HCT116 (cell line): ENCODE data around the gene ARHGAP28. TPM values are rescaled to one million over a fixed set of nuclear protein-coding genes. Genes with fewer than 3 reads are reported as not detected.

ENCODE experiments used
- ATAC-seq: fragments of 200-7000 bp; cut with Tn5 transposase; 2 replicates; pipeline ENCODE4 v1.9.1; 2020; ENCODE audit warnings: mild to moderate bottlenecking, moderate library complexity
- BruUV-seq: library from RNA; stranded (reverse); fragments of 400-500 nt; replicated peaks from 2 replicates; lab custom pipeline; 2021; lab: Mats Ljungman, UMichigan
- CTCF ChIA-PET: fragments of 300-600 bp; sonication (Branson Sonifier 250); formaldehyde crosslinking; loops from one replicate; lab custom pipeline; 2021; ENCODE audit warnings: antibody characterized with exemption; lab: Charles Lee
- POLR2A ChIA-PET: fragments of 300-600, 350-600 bp; sonication (Branson Sonifier 250); formaldehyde crosslinking; loops from one replicate; lab custom pipeline; 2021; ENCODE audit warnings: antibody characterized with exemption; lab: Charles Lee
- RAD21 ChIA-PET, 2 experiments: fragments of 300-600 bp; sonication (Branson Sonifier 250); formaldehyde crosslinking; loops; one replicate each; lab custom pipeline; 2023; ENCODE audit warnings: low total read pairs in 2 of 2; ENCODE audit not compliant: uncharacterized antibody in 2 of 2, unreplicated experiment in 2 of 2, low non-redundant PET in 1 of 2; lab: Charles Lee
- DNase-seq: peaks from one replicate; pipeline ENCODE4 v3.0.0-alpha.2; 2010; ENCODE audit warnings: low read depth, low spot score
- H2AFZ ChIP-seq: fragments of 200-600 bp; shearing (Covaris generic), sonication (generic); 2 replicates; pipeline ENCODE4 v1.6.1; 2017; ENCODE audit warnings: low read depth, mixed run types, mixed read lengths, antibody characterized with exemption, low read length; ENCODE audit not compliant: poor library complexity, severe bottlenecking
- H3K27ac ChIP-seq: 2 replicates; pipeline ENCODE4 v1.5.1; 2012; ENCODE audit warnings: low read depth, low read length
- H3K27me3 ChIP-seq: fragments of 200-600 bp; sonication (generic); 2 replicates; pipeline ENCODE4 v1.6.1; 2016; ENCODE audit warnings: mixed run types, low read length, mixed read lengths; ENCODE audit not compliant: insufficient read depth
- H3K36me3 ChIP-seq, 2 experiments: fragments of 200-500 bp in 1 of 2; fragments of 200-600 bp in 1 of 2; sonication (Bioruptor generic) in 1 of 2; sonication (generic) in 1 of 2; 2 replicates each; pipeline versions ENCODE4 v1.5.1 to v1.6.1; 2014 to 2016; ENCODE audit warnings: low read length in 2 of 2, inconsistent platforms in 1 of 2, mixed read lengths in 1 of 2, mixed run types in 1 of 2; ENCODE audit not compliant: insufficient read depth in 2 of 2, control insufficient read depth in 1 of 2
- H3K4me1 ChIP-seq, 2 experiments: fragments of 200-600 bp in 1 of 2; sonication (generic) in 1 of 2; 2 replicates each; pipeline versions ENCODE4 v1.5.1 to v1.6.1; 2012 to 2017; ENCODE audit warnings: low read length in 2 of 2, inconsistent platforms in 1 of 2, mild to moderate bottlenecking in 1 of 2, mixed read lengths in 1 of 2, mixed run types in 1 of 2, moderate library complexity in 1 of 2; ENCODE audit not compliant: insufficient read depth in 2 of 2, control insufficient read depth in 1 of 2
- H3K4me2 ChIP-seq: fragments of 200-600 bp; sonication (generic); 2 replicates; pipeline ENCODE4 v1.6.1; 2017; ENCODE audit warnings: mixed run types, low read length, mixed read lengths
- H3K4me3 ChIP-seq, 2 experiments: fragments of 200-600 bp in 1 of 2; sonication (generic) in 1 of 2; replicated peaks in 1 of 2; 2 replicates each; pipeline ENCODE4 v1.5.1; 2011 to 2016; ENCODE audit warnings: low read length in 2 of 2, control low read depth in 1 of 2, low read depth in 1 of 2, mild to moderate bottlenecking in 1 of 2, mixed read lengths in 1 of 2, mixed run types in 1 of 2
- H3K79me2 ChIP-seq: fragments of 200-600 bp; sonication (generic); 2 replicates; pipeline ENCODE4 v1.6.1; 2017; ENCODE audit warnings: mild to moderate bottlenecking, mixed run types, low read length, moderate library complexity, mixed read lengths; ENCODE audit not compliant: insufficient read depth
- H3K9ac ChIP-seq: fragments of 200-600 bp; sonication (generic); 2 replicates; pipeline ENCODE4 v1.6.1; 2016; ENCODE audit warnings: low read length, mixed read lengths
- H3K9me2 ChIP-seq: fragments of 200-600 bp; sonication (generic), shearing (Covaris generic); 2 replicates; pipeline ENCODE4 v1.6.1; 2017; ENCODE audit warnings: mixed run types, mild to moderate bottlenecking, moderate library complexity; ENCODE audit not compliant: insufficient read depth
- H3K9me3 ChIP-seq, 2 experiments: fragments of 200-500 bp in 1 of 2; fragments of 200-600 bp in 1 of 2; sonication (Bioruptor generic) in 1 of 2; sonication (generic) in 1 of 2; 2 replicates each; pipeline ENCODE4 v1.6.1; 2014 to 2017; ENCODE audit warnings: low read length in 2 of 2, mixed read lengths in 2 of 2, inconsistent platforms in 1 of 2, low read depth in 1 of 2, mild to moderate bottlenecking in 1 of 2, mixed run types in 1 of 2, moderate library complexity in 1 of 2; ENCODE audit not compliant: control insufficient read depth in 1 of 2, insufficient read depth in 1 of 2
- H4K20me1 ChIP-seq: fragments of 200-600 bp; sonication (generic), shearing (Covaris generic); 2 replicates; pipeline ENCODE4 v1.6.1; 2017; ENCODE audit warnings: mixed run types, mild to moderate bottlenecking, moderate library complexity; ENCODE audit not compliant: insufficient read depth
- ATF3 ChIP-seq: IDR thresholded peaks from 2 replicates; pipeline ENCODE4 v1.6.1; 2012
- CBX3 ChIP-seq: IDR thresholded peaks from 2 replicates; pipeline ENCODE4 v1.6.1; 2012; ENCODE audit warnings: low read depth
- CEBPB ChIP-seq: IDR thresholded peaks from 2 replicates; pipeline ENCODE4 v1.6.1; 2012; ENCODE audit warnings: low read depth
- CTCF ChIP-seq, 3 experiments: fragments of 200-600 bp in 1 of 3; sonication (generic) in 1 of 3; IDR thresholded peaks in 2 of 3; conservative IDR thresholded peaks in 1 of 3; 2 replicates each; pipeline ENCODE4 v1.5.1; 2012 to 2017; ENCODE audit warnings: low read depth in 2 of 3, low read length in 2 of 3, antibody characterized with exemption in 1 of 3, borderline replicate concordance in 1 of 3, control low read depth in 1 of 3, mild to moderate bottlenecking in 1 of 3, mixed read lengths in 1 of 3, mixed run types in 1 of 3, moderate library complexity in 1 of 3; ENCODE audit not compliant: insufficient read depth in 1 of 3
- ELF1 ChIP-seq: IDR thresholded peaks from 2 replicates; pipeline ENCODE4 v1.6.1; 2012; ENCODE audit warnings: low read depth, borderline replicate concordance
- EZH2 ChIP-seq: fragments of 200-600 bp; sonication (generic); IDR thresholded peaks from 2 replicates; pipeline ENCODE4 v1.6.1; 2017; ENCODE audit warnings: antibody characterized with exemption, mixed run types
- EZH2phosphoT487 ChIP-seq: fragments of 200-600 bp; IDR thresholded peaks from 2 replicates; pipeline ENCODE4 v1.6.1; 2018; ENCODE audit warnings: antibody characterized with exemption, borderline replicate concordance
- FOSL1 ChIP-seq: IDR thresholded peaks from 2 replicates; pipeline ENCODE4 v1.6.1; 2012; ENCODE audit warnings: low read depth
- MAX ChIP-seq: IDR thresholded peaks from 2 replicates; pipeline ENCODE4 v1.6.1; 2012
- POLR2A ChIP-seq: IDR thresholded peaks from 2 replicates; pipeline ENCODE4 v1.7.0; 2011; ENCODE audit warnings: borderline replicate concordance; ENCODE audit not compliant: insufficient read depth, insufficient read length; ENCODE audit errors: extremely low read depth
- POLR2AphosphoS5 ChIP-seq: IDR thresholded peaks from 2 replicates; pipeline ENCODE4 v1.6.1; 2011; ENCODE audit warnings: mild to moderate bottlenecking, low read depth, low read length, moderate library complexity
- SIN3A ChIP-seq: IDR thresholded peaks from 2 replicates; pipeline ENCODE4 v1.6.1; 2012; ENCODE audit warnings: low read depth
- SP1 ChIP-seq: IDR thresholded peaks from 2 replicates; pipeline ENCODE4 v1.6.1; 2012; ENCODE audit warnings: low read depth
- TCF7L2 ChIP-seq: IDR thresholded peaks from 2 replicates; pipeline ENCODE4 v1.7.0; 2011; ENCODE audit warnings: borderline replicate concordance, inconsistent platforms; ENCODE audit not compliant: insufficient read depth, insufficient read length; ENCODE audit errors: extremely low read depth
- YY1 ChIP-seq: IDR thresholded peaks from 2 replicates; pipeline ENCODE4 v1.6.1; 2011; ENCODE audit warnings: low read length, low read depth, moderate library complexity, mild to moderate bottlenecking; ENCODE audit not compliant: insufficient replicate concordance; ENCODE audit errors: extremely low read depth
- ZBTB33 ChIP-seq: IDR thresholded peaks from 2 replicates; pipeline ENCODE4 v1.6.1; 2011; ENCODE audit warnings: mild to moderate bottlenecking, low read length, moderate library complexity; ENCODE audit not compliant: insufficient replicate concordance; ENCODE audit errors: extremely low read depth
- ZFX ChIP-seq: fragments of 450-650 bp; IDR thresholded peaks from 2 replicates; pipeline ENCODE4 v1.6.1; 2017
- ZNF274 ChIP-seq: fragments of 200-500 bp; sonication (Bioruptor generic); IDR thresholded peaks from 2 replicates; pipeline ENCODE4 v1.6.1; 2014; ENCODE audit warnings: mild to moderate bottlenecking, low read depth, low read length, inconsistent platforms
- intact Hi-C: fragments of 100-400 bp; cut with micrococcal nuclease; formaldehyde crosslinking; loops from 2 replicates; pipeline ENCODE4 v1.10.0; 2022
- total RNA-seq: library from RNA; stranded (reverse); gene quantifications from one replicate; pipeline ENCODE4 v1.2.1, GENCODE V29; 2021; ENCODE audit not compliant: unreplicated experiment
- TF ChIP-seq, protein P1 (sequence below): IDR thresholded peaks from 2 replicates; pipeline ENCODE4 v1.6.1; 2012; ENCODE audit warnings: low read depth

Gene ARHGAP28
- total RNA-seq, 1 experiment from 2014 or later, result not detected

DNA sequence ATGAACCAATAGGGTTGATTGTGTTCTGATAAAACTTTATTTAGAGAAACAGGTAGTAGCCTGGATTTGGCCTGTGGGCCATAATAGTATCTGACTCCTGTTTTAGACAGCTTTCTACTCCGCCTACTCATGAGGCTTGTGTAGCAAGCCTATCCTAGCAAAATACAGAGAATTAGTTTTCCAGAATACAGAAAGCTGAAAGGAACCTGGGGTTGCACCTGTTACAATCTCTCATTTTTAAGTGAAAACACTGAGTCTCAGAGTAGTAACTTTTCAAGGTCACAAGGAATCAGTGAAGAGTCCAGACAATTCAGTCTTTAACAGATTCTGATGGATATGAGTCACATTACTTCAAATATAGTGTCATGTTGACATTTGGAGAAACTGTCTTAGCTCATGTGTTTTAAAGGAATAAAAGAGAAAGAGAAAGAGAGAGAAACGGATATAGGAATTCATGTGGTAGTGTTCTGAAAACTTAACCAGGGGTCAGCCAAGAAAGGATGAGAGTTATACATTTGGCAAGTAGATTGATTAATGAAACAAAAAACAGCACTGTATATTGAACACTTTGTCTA lies 17.0 kb downstream of the ARHGAP28 start:
- no peak overlapping the region for H2AFZ ChIP-seq
- H3K9ac ChIP-seq, result no peak overlapping the region
- no peaks in the 10 kb centered on the region for H3K36me3 ChIP-seq
- H3K4me3 ChIP-seq, result no peak overlapping the region
- peaks cover 11 to 39% of the 10 kb centered on the region in 2 experiments; a peak in 3 of 4 replicates for H3K9me3 ChIP-seq
- CTCF ChIA-PET, result no interaction called here
- no peaks in the 10 kb centered on the region for H3K79me2 ChIP-seq
- TF ChIP-seq CBX3, result no peak
- no peak for TF ChIP-seq ZBTB33
- TF ChIP-seq ELF1, result no peak
- no peak for TF ChIP-seq SIN3A
- no peak for TF ChIP-seq POLR2AphosphoS5
- TF ChIP-seq TCF7L2, result no peak
- TF ChIP-seq FOSL1, result no peak
- TF ChIP-seq MAX, result no peak
- no peak for TF ChIP-seq SP1
- no peak for TF ChIP-seq CTCF (IDR thresholded peaks at IDR 0.05 in 2 of 3, conservative IDR thresholded peaks at IDR 0.05 in 1 of 3; ENCODE audit: borderline replicate concordance in 1 of 3, insufficient read depth in 1 of 3, low read depth in 2 of 3, low read length in 2 of 3)
- TF ChIP-seq EZH2phosphoT487, result no peak
- no peak for TF ChIP-seq ZFX
- TF ChIP-seq ATF3, result no peak
- TF ChIP-seq CEBPB, result no peak
- TF ChIP-seq YY1, result no peak
- TF ChIP-seq ZNF274, result no peak
- TF ChIP-seq EZH2, result no peak
- TF ChIP-seq, protein P1, sequence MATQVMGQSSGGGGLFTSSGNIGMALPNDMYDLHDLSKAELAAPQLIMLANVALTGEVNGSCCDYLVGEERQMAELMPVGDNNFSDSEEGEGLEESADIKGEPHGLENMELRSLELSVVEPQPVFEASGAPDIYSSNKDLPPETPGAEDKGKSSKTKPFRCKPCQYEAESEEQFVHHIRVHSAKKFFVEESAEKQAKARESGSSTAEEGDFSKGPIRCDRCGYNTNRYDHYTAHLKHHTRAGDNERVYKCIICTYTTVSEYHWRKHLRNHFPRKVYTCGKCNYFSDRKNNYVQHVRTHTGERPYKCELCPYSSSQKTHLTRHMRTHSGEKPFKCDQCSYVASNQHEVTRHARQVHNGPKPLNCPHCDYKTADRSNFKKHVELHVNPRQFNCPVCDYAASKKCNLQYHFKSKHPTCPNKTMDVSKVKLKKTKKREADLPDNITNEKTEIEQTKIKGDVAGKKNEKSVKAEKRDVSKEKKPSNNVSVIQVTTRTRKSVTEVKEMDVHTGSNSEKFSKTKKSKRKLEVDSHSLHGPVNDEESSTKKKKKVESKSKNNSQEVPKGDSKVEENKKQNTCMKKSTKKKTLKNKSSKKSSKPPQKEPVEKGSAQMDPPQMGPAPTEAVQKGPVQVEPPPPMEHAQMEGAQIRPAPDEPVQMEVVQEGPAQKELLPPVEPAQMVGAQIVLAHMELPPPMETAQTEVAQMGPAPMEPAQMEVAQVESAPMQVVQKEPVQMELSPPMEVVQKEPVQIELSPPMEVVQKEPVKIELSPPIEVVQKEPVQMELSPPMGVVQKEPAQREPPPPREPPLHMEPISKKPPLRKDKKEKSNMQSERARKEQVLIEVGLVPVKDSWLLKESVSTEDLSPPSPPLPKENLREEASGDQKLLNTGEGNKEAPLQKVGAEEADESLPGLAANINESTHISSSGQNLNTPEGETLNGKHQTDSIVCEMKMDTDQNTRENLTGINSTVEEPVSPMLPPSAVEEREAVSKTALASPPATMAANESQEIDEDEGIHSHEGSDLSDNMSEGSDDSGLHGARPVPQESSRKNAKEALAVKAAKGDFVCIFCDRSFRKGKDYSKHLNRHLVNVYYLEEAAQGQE, result no peak
- no peak for TF ChIP-seq POLR2A
- H3K27ac ChIP-seq, result no peak overlapping the region
- ATAC-seq (no peak), DNase-seq (no peak)
- POLR2A ChIA-PET, result no interaction called here
- no peaks in the 10 kb centered on the region for H4K20me1 ChIP-seq
- intact Hi-C loops, result no loop called here
- H3K9me2 ChIP-seq, result no peaks in the 10 kb centered on the region
- RAD21 ChIA-PET, result no interaction called here
- H3K27me3 ChIP-seq, result no peaks in the 10 kb centered on the region
- no peak overlapping the region for H3K4me2 ChIP-seq
- no TSS peak for BruUV-seq
- no peaks in the 10 kb centered on the region for H3K4me1 ChIP-seq
